LNCaP clone FGC (cell line): Measurements from ENCODE around the gene TSGA10.

ENCODE experiments used
- DNase-seq: peaks from one replicate; pipeline ENCODE4 v3.0.0-alpha.2; 2011; ENCODE audit warnings: low read depth
- H3K4me3 ChIP-seq: 2 replicates; pipeline ENCODE4 v1.5.1; 2011; ENCODE audit warnings: mild to moderate bottlenecking, low read depth, low read length, control low read depth
- TF ChIP-seq, protein P1 (sequence below): IDR thresholded peaks from 2 replicates; pipeline ENCODE4 v1.5.1; 2012; ENCODE audit warnings: mild to moderate bottlenecking; ENCODE audit not compliant: control insufficient read depth, insufficient read depth; ENCODE audit errors: extremely low read depth

Gene TSGA10

DNA sequence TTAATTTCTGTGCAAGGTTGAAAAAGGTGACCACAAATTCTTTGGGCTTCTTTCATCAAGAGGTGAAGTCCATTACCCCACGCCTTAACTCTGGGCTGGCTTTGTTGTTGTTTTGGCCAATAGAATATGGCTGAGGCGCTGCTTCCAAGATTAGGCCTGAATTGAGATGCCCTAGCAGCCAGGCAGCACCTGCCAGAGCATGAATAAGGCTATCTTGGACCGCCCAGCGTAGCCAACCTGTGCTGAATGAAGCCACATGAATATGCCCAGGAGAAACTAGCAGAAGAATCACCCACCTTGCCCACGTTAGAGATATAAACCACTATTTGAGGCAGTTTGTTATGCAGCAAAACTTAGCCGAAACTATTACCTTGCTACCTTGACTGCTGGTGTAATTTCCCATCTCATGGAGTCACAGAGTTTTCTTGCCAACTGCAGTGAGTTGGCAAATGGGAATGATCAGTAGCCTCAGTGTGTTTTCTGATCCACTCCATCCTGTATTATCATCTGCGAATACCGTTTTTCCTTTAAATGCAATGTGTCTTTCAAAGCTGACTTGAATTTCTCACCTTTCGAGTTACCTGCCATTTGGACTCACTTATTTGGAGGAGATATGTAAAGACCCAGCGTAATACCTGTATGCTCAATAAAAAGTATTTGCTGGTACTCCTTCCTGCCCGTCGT lies 679 bp downstream of the TSGA10 start:
- TF ChIP-seq, protein P1, sequence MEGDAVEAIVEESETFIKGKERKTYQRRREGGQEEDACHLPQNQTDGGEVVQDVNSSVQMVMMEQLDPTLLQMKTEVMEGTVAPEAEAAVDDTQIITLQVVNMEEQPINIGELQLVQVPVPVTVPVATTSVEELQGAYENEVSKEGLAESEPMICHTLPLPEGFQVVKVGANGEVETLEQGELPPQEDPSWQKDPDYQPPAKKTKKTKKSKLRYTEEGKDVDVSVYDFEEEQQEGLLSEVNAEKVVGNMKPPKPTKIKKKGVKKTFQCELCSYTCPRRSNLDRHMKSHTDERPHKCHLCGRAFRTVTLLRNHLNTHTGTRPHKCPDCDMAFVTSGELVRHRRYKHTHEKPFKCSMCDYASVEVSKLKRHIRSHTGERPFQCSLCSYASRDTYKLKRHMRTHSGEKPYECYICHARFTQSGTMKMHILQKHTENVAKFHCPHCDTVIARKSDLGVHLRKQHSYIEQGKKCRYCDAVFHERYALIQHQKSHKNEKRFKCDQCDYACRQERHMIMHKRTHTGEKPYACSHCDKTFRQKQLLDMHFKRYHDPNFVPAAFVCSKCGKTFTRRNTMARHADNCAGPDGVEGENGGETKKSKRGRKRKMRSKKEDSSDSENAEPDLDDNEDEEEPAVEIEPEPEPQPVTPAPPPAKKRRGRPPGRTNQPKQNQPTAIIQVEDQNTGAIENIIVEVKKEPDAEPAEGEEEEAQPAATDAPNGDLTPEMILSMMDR, result no peak
- peak overlapping the region; percentile 70 for H3K4me3 ChIP-seq
- DNase-seq, result no peak

DNA sequence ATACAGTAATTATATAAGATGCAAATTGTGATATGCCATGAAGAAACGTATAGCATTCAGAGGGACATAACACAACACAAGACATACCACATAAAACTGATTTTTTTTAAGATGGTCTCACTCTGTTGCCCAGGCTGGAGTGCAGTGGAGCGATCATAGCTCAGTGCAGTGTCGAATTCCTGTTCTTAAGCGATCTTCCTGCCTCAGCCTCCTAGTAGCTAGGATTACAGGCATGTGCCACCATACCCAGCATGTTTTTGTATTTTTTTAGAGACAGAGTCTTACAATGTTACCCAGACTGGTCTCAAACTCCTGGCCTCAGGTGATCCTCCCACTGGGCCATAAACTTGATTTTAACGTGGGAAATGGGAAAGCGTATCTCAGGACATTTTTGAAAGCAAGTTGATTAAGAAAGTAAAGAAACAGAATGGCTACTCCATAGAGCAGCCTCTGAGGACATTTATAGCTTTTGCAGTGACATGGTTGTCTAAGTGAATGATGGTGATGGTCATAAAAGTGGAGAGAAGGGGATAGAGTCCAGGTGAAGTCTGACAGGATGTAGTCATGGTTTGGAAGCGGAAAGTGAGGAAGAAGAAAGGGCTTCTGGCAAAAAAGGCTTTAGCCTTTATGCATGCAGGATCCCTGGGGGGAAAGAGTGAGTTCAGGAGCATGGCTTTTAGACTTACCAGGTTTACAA lies 2.4 kb downstream of the TSGA10 start:
- TF ChIP-seq, protein P1, result no peak
- no peak overlapping the region for H3K4me3 ChIP-seq
- no peak for DNase-seq

DNA sequence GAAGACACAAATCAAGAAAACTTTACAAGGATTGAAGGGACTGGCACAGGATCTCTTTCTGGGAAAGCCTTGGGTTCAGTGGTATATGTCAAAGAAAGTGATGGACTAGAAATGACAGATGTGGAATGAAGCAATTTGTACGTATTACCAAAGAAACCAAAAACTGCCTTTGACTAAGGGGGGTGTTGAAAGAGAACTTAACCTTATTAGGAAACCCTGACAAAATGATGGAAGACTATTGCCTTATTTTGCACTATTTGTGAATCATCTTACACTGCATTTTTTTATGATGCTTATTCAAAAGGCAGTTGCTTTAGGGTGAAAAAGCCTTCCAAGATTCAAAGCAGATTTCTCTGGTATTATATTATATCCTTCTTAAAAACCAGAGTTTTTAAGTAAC lies 4.0 kb downstream of the TSGA10 start:
- no peak for DNase-seq
- TF ChIP-seq, protein P1, result no peak
- no peak overlapping the region for H3K4me3 ChIP-seq

- TF ChIP-seq, protein P1, result no peak
- peak; percentile 82 for DNase-seq
- H3K4me3 ChIP-seq, result peak within 1 kb of the TSS; percentile 74
Observed at GRCh38 chr2:99141110-99142108, 13.3 kb downstream of the TSGA10 start, which contains the start of gene C2orf15. Gene C2orf15, plus strand, starts transcription at chr2:99141707. Its CDS starts 8,852 bp downstream, at chr2:99150559.

- DNase-seq, result no peak
Observed at GRCh38 chr2:99140860-99141109, 14.0 kb downstream of the TSGA10 start.

GRCh38 chr2:99140056-99140859 lies 14.5 kb downstream of the TSGA10 start:
- no peak for DNase-seq
- TF ChIP-seq, protein P1, result no peak
- peak overlapping the region; percentile 74 for H3K4me3 ChIP-seq

More at GRCh38 chr2:99140860-99141109, 14.0 kb downstream of the TSGA10 start:
- H3K4me3 ChIP-seq, result peak overlapping the region; percentile 74
- TF ChIP-seq, protein P1, result no peak
